ENCODE measurements around the gene OSCP1.

Gene OSCP1

GRCh38 chr1:36486439-36487335 lies 36.4 kb upstream of the OSCP1 start:
- Histone ChIP-seq H3K27me3 (ENCODE audit: insufficient read depth, insufficient read length) (no peaks in the 10 kb centered on the region), H3K9me3 (ENCODE audit: insufficient read depth, low read length) (no peaks in the 10 kb centered on the region), H3K4me3 (ENCODE audit: insufficient read length, low read depth) (no peak overlapping the region), H3K4me1 (ENCODE audit: insufficient read depth, insufficient read length) (peaks cover 18% of the 10 kb centered on the region), H3K36me3 (ENCODE audit: insufficient read depth, insufficient read length, low read length) (no peaks in the 10 kb centered on the region), H3K9ac (ENCODE audit: insufficient read length, low read depth) (peak overlapping the region; percentile 4)
- TF ChIP-seq SUZ12 (IDR thresholded peaks at IDR 0.05; ENCODE audit: extremely low read depth, insufficient read depth, insufficient read length) (no peak), ZNF274 (IDR thresholded peaks at IDR 0.05; ENCODE audit: low read depth, low read length) (no peak), YY1 (IDR thresholded peaks at IDR 0.05; ENCODE audit: insufficient read depth, insufficient read length) (no peak)
- no peak for DNase-seq (ENCODE audit: low read depth, low spot score)

GRCh38 chr1:36486093-36486438 lies 35.8 kb upstream of the OSCP1 start:
- no peak overlapping the region for H3K4me3 ChIP-seq (ENCODE audit: insufficient read length, low read depth)
- no peak for DNase-seq (ENCODE audit: low read depth, low spot score)
- H3K4me1 ChIP-seq (ENCODE audit: insufficient read depth, insufficient read length), result peaks cover 21% of the 10 kb centered on the region
- no peak overlapping the region for H3K9ac ChIP-seq (ENCODE audit: insufficient read length, low read depth)
- TF ChIP-seq YY1 (IDR thresholded peaks at IDR 0.05; ENCODE audit: insufficient read depth, insufficient read length) (no peak), SUZ12 (IDR thresholded peaks at IDR 0.05; ENCODE audit: extremely low read depth, insufficient read depth, insufficient read length) (no peak), ZNF274 (IDR thresholded peaks at IDR 0.05; ENCODE audit: low read depth, low read length) (no peak)
- no peaks in the 10 kb centered on the region for H3K9me3 ChIP-seq (ENCODE audit: insufficient read depth, low read length)
- H3K36me3 ChIP-seq (ENCODE audit: insufficient read depth, insufficient read length, low read length), result no peaks in the 10 kb centered on the region
- no peaks in the 10 kb centered on the region for H3K27me3 ChIP-seq (ENCODE audit: insufficient read depth, insufficient read length)

GRCh38 chr1:36484099-36484498 lies 33.8 kb upstream of the OSCP1 start:
- no peak for DNase-seq (ENCODE audit: low read depth, low spot score)
- H3K36me3 ChIP-seq (ENCODE audit: insufficient read depth, insufficient read length, low read length), result no peaks in the 10 kb centered on the region
- no peak overlapping the region for H3K4me3 ChIP-seq (ENCODE audit: insufficient read length, low read depth)
- H3K27me3 ChIP-seq (ENCODE audit: insufficient read depth, insufficient read length), result peaks cover 9% of the 10 kb centered on the region
- H3K4me1 ChIP-seq (ENCODE audit: insufficient read depth, insufficient read length), result peaks cover 25% of the 10 kb centered on the region
- no peaks in the 10 kb centered on the region for H3K9me3 ChIP-seq (ENCODE audit: insufficient read depth, low read length)
- H3K9ac ChIP-seq (ENCODE audit: insufficient read length, low read depth), result no peak overlapping the region
- TF ChIP-seq SUZ12 (IDR thresholded peaks at IDR 0.05; ENCODE audit: extremely low read depth, insufficient read depth, insufficient read length), result no peak
- TF ChIP-seq ZNF274 (IDR thresholded peaks at IDR 0.05; ENCODE audit: low read depth, low read length), result no peak
- no peak for TF ChIP-seq YY1 (IDR thresholded peaks at IDR 0.05; ENCODE audit: insufficient read depth, insufficient read length)

- H3K36me3 ChIP-seq (ENCODE audit: insufficient read depth, insufficient read length, low read length), result no peaks in the 10 kb centered on the region
- DNase-seq (ENCODE audit: low read depth, low spot score), result no peak
- H3K4me3 ChIP-seq (ENCODE audit: insufficient read length, low read depth), result no peak within 1 kb of the TSS
- peaks cover 9% of the 10 kb centered on the region for H3K27me3 ChIP-seq (ENCODE audit: insufficient read depth, insufficient read length)
- H3K9ac ChIP-seq (ENCODE audit: insufficient read length, low read depth), result peak within 1 kb of the TSS; percentile 29
- no peaks in the 10 kb centered on the region for H3K9me3 ChIP-seq (ENCODE audit: insufficient read depth, low read length)
- TF ChIP-seq YY1 (IDR thresholded peaks at IDR 0.05; ENCODE audit: insufficient read depth, insufficient read length) (no peak), ZNF274 (IDR thresholded peaks at IDR 0.05; ENCODE audit: low read depth, low read length) (no peak), SUZ12 (IDR thresholded peaks at IDR 0.05; ENCODE audit: extremely low read depth, insufficient read depth, insufficient read length) (no peak)
- peaks cover 25% of the 10 kb centered on the region for H3K4me1 ChIP-seq (ENCODE audit: insufficient read depth, insufficient read length)
Observed at GRCh38 chr1:36482724-36483388, 32.6 kb upstream of the OSCP1 start, which contains the start of gene CSF3R. CSF3R (minus strand) TSS chr1:36482913; CDS start chr1:36479496, 3,417 bp downstream.

- Histone ChIP-seq H3K9ac (ENCODE audit: insufficient read length, low read depth) (peak overlapping the region; percentile 23), H3K9me3 (ENCODE audit: insufficient read depth, low read length) (no peaks in the 10 kb centered on the region), H3K4me3 (ENCODE audit: insufficient read length, low read depth) (no peak overlapping the region), H3K27me3 (ENCODE audit: insufficient read depth, insufficient read length) (peaks cover 9% of the 10 kb centered on the region), H3K4me1 (ENCODE audit: insufficient read depth, insufficient read length) (peaks cover 24% of the 10 kb centered on the region), H3K36me3 (ENCODE audit: insufficient read depth, insufficient read length, low read length) (no peaks in the 10 kb centered on the region)
- no peak for DNase-seq (ENCODE audit: low read depth, low spot score)
- TF ChIP-seq SUZ12 (IDR thresholded peaks at IDR 0.05; ENCODE audit: extremely low read depth, insufficient read depth, insufficient read length), result no peak
- TF ChIP-seq ZNF274 (IDR thresholded peaks at IDR 0.05; ENCODE audit: low read depth, low read length), result no peak
- no peak for TF ChIP-seq YY1 (IDR thresholded peaks at IDR 0.05; ENCODE audit: insufficient read depth, insufficient read length)
Observed at GRCh38 chr1:36481771-36482723, 31.8 kb upstream of the OSCP1 start.

GRCh38 chr1:36481091-36481490 lies 30.8 kb upstream of the OSCP1 start:
- no peaks in the 10 kb centered on the region for H3K36me3 ChIP-seq (ENCODE audit: insufficient read depth, insufficient read length, low read length)
- no peak overlapping the region for H3K4me3 ChIP-seq (ENCODE audit: insufficient read length, low read depth)
- no peak overlapping the region for H3K9ac ChIP-seq (ENCODE audit: insufficient read length, low read depth)
- TF ChIP-seq SUZ12 (IDR thresholded peaks at IDR 0.05; ENCODE audit: extremely low read depth, insufficient read depth, insufficient read length) (no peak), ZNF274 (IDR thresholded peaks at IDR 0.05; ENCODE audit: low read depth, low read length) (no peak), YY1 (IDR thresholded peaks at IDR 0.05; ENCODE audit: insufficient read depth, insufficient read length) (no peak)
- H3K27me3 ChIP-seq (ENCODE audit: insufficient read depth, insufficient read length), result peaks cover 9% of the 10 kb centered on the region
- H3K4me1 ChIP-seq (ENCODE audit: insufficient read depth, insufficient read length), result peaks cover 19% of the 10 kb centered on the region
- H3K9me3 ChIP-seq (ENCODE audit: insufficient read depth, low read length), result no peaks in the 10 kb centered on the region
- DNase-seq (ENCODE audit: low read depth, low spot score), result no peak

Data from NT2/D1 (cell line).